NCI-H2081 (cell line): Measurements from ENCODE around the gene CDH4.

Experiments
- DNase-seq, 2 experiments: peaks; one replicate each; lab custom pipeline; 2025; lab: John Stamatoyannopoulos, UW

The CDH4 gene

DNA sequence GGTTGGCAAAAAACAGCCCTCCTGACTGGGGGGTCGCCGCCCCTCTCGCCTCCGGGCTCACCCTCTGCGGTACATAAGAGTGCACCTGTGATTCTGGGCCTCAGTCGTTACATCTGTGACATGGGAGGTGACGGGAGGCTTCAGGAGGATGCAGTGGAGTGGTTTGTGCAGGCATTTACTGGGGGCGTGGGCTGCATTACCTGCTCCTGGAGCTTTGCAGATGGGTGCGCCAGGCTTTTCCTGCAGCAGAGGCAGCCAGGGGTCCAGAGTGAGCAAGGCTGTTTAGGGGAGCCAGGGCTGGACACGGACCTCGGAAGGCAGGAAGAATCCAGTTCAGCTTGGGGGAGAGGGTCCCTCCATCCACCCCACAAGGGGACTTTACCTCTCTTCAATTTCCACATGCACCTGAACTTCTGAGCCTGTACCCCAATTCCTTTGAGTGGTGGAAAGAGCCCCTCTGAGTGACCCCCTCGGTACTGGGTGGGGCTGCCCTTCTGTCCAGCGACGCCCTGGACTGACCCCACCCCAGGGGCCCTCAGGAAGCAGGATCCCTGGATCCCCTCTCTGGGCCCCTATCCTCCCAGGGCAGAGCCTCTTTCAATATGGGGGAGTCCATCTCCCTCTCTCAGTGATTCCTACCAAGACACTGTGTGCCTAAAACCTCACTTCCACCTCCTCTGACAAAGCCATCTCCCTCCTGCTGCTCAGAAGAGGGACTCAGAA, 679.6 kb downstream of the CDH4 start:
- DNase-seq = no peak

DNA sequence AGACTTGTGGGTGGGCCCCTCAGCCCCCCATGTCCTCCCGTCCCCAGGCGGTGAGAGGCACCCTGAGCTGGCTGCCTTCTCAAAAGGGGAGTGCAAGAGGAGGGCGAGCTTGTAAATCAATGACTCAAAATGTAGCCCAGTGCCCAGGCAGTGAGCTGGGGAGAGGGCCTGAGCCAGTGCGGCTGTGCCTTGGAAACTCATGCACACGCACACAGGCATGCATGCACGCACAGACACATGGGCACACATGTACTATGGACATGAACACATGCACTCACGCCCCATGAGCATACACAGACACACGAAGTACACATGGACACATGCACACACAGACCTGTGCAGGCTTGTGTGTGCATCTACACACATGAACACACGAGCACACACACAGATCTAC, 680.1 kb downstream of the CDH4 start:
- DNase-seq = no peak

- no peak for DNase-seq
Observed at GRCh38 chr20:61932711-61933480, 680.8 kb downstream of the CDH4 start.

DNA sequence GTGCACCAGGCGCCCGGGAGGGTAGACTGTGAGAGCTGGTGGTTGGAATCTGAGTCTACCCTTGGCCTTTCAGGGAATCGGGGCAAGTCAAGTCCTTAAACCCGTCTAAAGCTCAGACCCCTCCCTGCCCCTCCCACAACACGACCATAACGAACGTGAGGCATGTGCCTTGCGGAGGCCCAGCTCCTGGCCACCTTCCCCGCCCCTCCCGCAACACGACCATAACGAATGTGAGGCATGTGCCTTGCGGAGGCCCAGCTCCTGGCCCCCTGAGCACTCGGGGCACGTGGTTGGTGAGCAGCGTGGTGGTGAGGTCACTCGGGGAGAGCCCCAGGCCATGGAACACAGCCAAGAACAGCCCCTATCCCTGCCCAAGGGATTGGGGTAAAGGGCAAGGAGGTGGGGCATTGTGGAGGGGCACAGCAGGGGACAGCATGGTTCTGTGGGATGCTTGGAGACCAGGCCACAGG, 681.5 kb downstream of the CDH4 start:
- no peak for DNase-seq

DNA sequence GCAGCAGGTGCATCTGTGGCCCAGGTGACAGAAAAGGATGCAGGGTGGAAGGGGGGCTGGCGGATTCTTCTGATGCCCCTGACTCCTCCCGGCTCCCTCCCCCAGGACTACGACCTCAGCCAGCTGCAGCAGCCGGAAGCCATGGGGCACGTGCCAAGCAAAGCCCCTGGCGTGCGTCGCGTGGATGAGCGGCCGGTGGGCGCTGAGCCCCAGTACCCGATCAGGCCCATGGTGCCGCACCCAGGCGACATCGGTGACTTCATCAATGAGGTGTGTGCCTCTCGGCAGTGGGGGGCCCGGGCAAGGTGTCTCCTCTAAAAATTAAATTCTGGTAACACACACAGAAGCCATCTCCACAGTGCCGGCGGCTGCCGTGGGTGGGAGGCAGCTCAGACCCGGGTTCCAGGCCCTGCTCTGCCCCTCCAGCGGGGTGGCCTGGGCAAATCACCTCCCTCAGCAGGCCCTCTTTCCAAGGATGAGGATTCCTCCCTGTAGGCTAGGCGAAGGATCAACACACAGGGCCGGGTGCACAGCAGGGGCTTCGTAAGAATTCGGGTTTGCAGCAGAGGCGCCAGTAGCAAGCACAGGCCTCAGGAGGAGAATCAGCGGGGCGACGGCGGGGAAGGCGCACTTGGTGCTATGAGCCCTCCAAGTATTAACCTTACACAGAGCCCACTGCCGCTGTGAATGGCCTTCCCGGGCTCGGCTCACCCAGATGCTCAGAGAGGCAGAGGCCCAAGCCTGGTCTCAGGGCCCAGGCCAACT, 682.1 kb downstream of the CDH4 start:
- no peak for DNase-seq

- DNase-seq = no peak
Observed at GRCh38 chr20:61934716-61935530, 682.9 kb downstream of the CDH4 start.

- DNase-seq = no peak
Observed at GRCh38 chr20:61935926-61936700, 684.1 kb downstream of the CDH4 start.

DNA sequence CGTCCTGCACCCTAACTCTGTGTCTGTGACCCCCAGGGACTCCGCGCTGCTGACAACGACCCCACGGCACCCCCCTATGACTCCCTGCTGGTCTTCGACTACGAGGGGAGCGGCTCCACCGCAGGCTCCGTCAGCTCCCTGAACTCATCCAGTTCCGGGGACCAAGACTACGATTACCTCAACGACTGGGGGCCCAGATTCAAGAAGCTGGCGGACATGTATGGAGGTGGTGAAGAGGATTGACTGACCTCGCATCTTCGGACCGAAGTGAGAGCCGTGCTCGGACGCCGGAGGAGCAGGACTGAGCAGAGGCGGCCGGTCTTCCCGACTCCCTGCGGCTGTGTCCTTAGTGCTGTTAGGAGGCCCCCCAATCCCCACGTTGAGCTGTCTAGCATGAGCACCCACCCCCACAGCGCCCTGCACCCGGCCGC, 684.7 kb downstream of the CDH4 start:
- DNase-seq = no peak

GRCh38 chr20:61937146-61937962, 685.3 kb downstream of the CDH4 start:
- DNase-seq = no peak

GRCh38 chr20:61937963-61938838, 686.1 kb downstream of the CDH4 start:
- DNase-seq = no peak

GRCh38 chr20:61938839-61939690, 687.0 kb downstream of the CDH4 start:
- DNase-seq = no peak

DNA sequence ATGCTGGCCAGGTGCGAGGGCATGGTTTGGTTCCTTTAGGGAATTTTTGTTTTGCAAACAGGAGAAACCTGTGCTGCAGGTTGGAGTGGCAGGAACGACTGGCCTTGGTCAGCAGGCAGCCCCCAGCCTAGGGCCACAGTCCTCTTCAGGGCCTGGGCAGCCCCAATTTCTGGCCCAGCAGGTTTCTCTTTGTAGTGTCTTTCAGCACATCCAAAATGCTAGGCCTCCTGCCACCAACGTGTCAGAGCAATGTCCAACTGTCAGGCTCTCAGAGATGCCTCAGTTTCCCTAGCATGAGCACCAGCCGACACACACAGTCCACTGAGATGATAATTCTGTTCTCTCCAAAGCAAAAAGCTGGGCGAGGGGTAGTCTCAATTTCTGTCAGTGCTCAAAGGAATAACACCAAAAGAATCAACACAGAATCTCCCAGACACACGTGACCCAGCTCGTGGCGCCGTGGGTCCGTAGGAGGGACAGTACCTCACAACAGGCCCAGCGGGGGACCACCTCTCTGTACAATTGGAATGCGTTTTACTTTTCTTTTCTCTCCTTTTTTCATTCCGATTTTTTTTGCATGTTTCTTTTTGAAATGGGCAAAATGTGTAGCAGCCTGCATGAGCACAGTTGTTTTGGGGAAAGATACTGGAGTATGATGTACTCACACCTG, 687.8 kb downstream of the CDH4 start:
- no peak for DNase-seq

- DNase-seq = no peak
Observed at GRCh38 chr20:61940491-61940890, 688.4 kb downstream of the CDH4 start.

GRCh38 chr20:61940976-61941720, 689.1 kb downstream of the CDH4 start:
- no peak for DNase-seq

- no peak for DNase-seq
Observed at GRCh38 chr20:61941721-61942405, 689.8 kb downstream of the CDH4 start.

GRCh38 chr20:61942526-61942925, 690.5 kb downstream of the CDH4 start:
- DNase-seq = no peak
